SK-MEL-5 (cell line): ENCODE data around the gene SCGB3A2. TPM values are rescaled to one million over a fixed set of nuclear protein-coding genes. Genes with fewer than 3 reads are reported as not detected.

Source experiments
- DNase-seq: peaks from one replicate; pipeline ENCODE4 v3.0.0-alpha.2; 2016; ENCODE audit warnings: low read depth, low spot score
- in situ Hi-C: cut with HindIII; loops from 2 replicates; pipeline ENCODE4 v1.10.0; 2016; ENCODE audit warnings: low sequenced_read_pairs, high pct_unique_total_duplicates, low pct_unique_long_range_greater_than_20kb
- polyA plus RNA-seq, 2 experiments: library from polyadenylated mRNA; depleted of rRNA; stranded (reverse); fragments of >200 nt; gene quantifications; 2 replicates each; pipeline ENCODE4 v1.2.3, GENCODE V29; 2015
- total RNA-seq: library from RNA; depleted of rRNA; stranded (reverse); fragments of >200 nt; shearing (Covaris generic); gene quantifications from 2 replicates; pipeline ENCODE4 v1.2.3, GENCODE V29; 2014; rRNA removed

Gene SCGB3A2, protein sequence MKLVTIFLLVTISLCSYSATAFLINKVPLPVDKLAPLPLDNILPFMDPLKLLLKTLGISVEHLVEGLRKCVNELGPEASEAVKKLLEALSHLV
- not detected in 2 replicates for total RNA-seq
- not detected in 2 replicates for polyA plus RNA-seq (2015; cell fraction: cytosol; rRNA removed)
- not detected in 2 replicates for polyA plus RNA-seq (2015; cell fraction: nucleus; rRNA removed)

GRCh38 chr5:147878066-147878759, at the start of gene SCGB3A2:
TSS of gene SCGB3A2 (plus strand) at chr5:147878711. CDS start at chr5:147878804, 93 bp downstream.
- no peak for DNase-seq
- in situ Hi-C loops: no loop called here

DNA sequence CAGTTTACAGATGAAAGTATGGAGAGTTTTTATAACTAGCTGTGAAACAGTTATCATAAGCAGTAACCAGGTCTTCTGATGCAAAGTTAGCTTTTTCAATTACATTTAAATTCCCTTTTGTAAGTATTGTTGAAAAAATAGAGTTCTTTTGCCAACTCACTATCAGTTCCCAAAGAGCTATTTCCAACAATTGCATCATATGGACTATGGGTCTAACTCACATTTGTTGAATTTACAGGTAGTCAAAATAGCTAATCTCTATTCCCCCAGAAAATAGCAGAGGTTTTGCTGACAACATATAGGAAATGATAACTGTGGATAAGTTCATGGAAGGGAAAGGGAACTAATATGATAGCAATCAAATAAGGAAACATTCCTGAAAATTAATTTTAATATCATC, 48.5 kb upstream of the SCGB3A2 start:
- DNase-seq: no peak
- in situ Hi-C loops: no loop called here

- in situ Hi-C loops: no loop called here
- DNase-seq: no peak
Measured at GRCh38 chr5:147831465-147831864, 47.0 kb upstream of the SCGB3A2 start, which contains the start of gene SPINK1. TSS of gene SPINK1 (minus strand) at chr5:147831671. CDS start at chr5:147831577, 94 bp downstream.

- in situ Hi-C loops: no loop called here
- DNase-seq: no peak
Measured at GRCh38 chr5:147832541-147832940, 46.0 kb upstream of the SCGB3A2 start.

DNA sequence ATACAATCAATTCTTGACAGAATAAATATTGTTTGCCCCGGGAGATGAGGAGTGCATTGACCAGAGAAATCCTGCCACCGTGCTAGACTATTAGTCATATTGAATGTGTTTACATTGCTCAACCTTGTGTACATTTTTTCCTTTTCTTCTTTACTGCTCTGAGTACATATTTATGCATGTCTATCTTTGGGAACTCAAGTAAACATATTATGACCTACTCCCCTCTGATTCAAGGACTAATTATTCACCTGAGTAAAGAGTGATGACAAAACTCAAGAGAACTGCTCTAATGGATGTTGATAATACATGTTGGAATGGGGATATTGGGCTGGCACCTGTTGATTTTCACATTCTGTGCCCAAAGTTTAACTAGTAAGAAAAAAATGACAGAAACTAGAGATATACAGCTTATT, 43.1 kb upstream of the SCGB3A2 start:
- DNase-seq: no peak
- in situ Hi-C loops: no loop called here

- DNase-seq: no peak
- in situ Hi-C loops: no loop called here
Measured at GRCh38 chr5:147836439-147836838, 42.1 kb upstream of the SCGB3A2 start.

GRCh38 chr5:147842869-147843268, 35.6 kb upstream of the SCGB3A2 start:
- in situ Hi-C loops: no loop called here

DNA sequence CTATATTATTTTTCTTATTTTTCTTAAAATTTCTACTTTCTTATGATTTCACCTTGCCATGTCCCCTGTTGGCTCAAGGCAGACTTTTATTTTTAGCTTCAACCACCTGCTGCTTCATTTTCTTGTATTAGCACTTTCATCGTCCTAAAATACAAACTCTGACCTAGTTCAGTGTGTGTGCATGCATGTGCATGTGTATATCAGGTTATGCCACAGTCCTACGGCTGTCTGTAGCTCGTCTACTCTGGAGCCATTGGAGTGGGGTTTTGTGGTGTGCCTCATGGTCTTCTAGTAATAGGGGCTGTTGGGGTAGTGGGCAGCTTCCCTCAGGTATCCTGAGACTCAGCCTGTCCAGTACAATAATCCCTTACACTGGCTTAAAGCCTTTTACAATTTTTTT, 33.7 kb upstream of the SCGB3A2 start:
- DNase-seq: no peak
- in situ Hi-C loops: no loop called here

More at GRCh38 chr5:147842869-147843268, 35.6 kb upstream of the SCGB3A2 start:
- no peak for DNase-seq

DNA sequence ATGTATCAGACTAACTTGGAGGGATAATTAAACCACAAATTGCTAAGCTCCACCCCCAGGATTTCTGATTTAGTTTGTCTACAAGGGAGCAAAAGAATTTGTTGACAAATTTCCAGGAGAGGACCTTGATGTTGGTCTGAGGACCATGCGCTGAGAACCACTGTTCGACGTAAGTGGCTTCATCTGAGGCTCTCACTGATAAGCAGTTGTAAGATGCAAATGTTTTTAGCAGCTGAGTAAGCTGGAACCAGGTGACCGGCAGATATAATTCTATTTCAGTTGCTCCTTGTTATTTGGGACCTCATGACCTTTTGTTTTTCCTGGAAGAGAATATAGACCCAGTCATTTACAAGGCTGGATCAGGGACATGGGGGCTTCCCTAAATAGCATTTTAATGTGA, 32.9 kb upstream of the SCGB3A2 start:
- in situ Hi-C loops: no loop called here

GRCh38 chr5:147849226-147849625, 29.3 kb upstream of the SCGB3A2 start:
- in situ Hi-C loops: no loop called here

More for the DNA sequence above, 32.9 kb upstream of the SCGB3A2 start:
- no peak for DNase-seq

GRCh38 chr5:147851578-147851977, 26.9 kb upstream of the SCGB3A2 start:
- no peak for DNase-seq
- in situ Hi-C loops: no loop called here

More at GRCh38 chr5:147849226-147849625, 29.3 kb upstream of the SCGB3A2 start:
- DNase-seq: no peak

GRCh38 chr5:147852365-147852764, 26.1 kb upstream of the SCGB3A2 start:
- in situ Hi-C loops: no loop called here

DNA sequence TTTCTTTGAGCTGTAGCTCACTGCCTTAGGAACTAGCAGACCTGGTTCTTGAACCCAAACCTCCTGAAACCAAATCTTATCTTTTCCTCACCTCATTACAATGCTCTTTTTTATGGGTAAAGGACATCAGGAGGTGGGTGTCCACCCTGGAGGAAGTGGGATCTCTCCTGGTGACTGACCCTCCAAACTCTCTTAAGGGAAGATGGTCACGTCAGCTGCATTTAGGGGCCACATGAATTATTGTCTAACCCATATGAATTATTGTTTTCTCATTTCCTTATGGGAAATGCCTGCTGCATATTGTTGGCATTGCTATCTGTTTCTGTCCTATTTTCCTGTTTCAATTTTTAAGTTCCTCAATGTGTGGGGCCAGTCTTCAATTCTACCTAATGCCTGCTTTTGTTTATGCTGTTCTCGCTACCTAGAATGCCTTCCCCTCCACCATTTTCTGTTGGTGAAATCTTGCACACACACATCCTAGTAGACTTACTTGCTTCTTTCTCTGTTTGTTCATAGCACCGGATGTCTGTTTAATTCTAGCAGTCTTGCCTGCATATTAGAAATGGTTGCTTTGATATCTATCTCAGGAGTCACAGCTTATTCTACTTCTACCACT, 25.0 kb upstream of the SCGB3A2 start:
- in situ Hi-C loops: no loop called here
- DNase-seq: no peak

More at GRCh38 chr5:147852365-147852764, 26.1 kb upstream of the SCGB3A2 start:
- DNase-seq: no peak

DNA sequence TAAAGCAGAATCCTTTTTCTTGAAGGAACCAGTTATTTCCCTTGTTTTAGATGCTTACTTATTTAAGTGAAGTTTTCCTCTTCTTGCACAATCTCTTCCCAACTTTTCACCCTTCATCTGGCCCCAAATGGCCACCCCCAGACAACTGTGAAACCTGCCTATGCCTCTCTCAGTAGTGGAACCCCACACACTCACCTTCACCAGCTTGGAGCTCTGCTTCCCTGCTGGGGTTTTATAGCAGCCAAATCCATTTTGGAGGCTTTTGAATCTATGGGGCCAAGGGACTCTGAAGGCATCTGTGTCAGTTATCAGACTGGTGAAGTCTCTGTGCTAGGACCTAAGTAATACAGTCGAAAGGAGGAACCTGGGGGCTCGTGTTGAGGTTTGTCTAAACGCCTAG, 24.2 kb upstream of the SCGB3A2 start:
- no peak for DNase-seq
- in situ Hi-C loops: no loop called here

DNA sequence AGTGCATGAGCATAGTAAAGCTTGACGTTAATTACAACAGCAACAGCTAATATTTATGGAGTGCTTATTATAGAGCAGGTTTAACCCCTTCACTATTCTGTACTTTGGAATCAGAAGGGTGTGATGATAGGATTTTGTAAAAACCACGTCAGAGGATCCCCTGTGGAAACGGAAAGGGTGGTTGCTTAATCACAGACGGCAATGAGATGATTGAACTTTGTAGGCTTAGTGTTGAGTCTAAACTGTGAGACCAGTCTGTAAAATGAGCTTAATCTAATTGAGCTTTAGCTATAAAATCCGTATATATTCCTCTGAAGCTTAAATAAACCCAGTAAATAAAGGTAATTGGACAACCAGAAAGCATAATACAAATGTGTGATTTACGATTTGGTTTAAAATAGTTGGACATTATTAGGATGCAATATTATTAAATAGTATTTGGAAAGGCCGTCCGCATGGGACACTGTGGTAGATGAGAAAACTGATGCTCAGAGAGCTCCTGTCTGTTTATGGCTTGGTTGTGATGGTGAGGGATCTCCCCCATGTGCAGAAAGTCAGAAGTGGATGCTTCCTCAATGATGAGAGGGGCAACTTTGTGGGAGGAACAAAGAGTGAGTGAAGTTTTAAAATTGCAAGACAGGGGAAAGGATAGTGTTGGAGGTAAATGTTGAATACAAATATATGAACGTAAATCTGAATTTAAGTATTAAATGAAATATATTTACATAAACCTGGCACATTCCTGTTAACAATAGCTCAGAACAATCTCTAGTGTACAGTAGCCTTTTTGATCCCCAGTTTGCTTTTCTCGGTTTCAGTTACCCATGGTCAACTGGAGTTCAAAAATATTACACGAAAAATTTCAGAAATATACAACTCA, 23.4 kb upstream of the SCGB3A2 start:
- DNase-seq: no peak
- in situ Hi-C loops: no loop called here

GRCh38 chr5:147855774-147856069, 22.8 kb upstream of the SCGB3A2 start:
- in situ Hi-C loops: no loop called here
- peak; percentile 15 for DNase-seq

GRCh38 chr5:147856801-147857200, 21.7 kb upstream of the SCGB3A2 start:
- in situ Hi-C loops: no loop called here
- no peak for DNase-seq
